Endometrial microvascular endothelial cells (primary cell): ENCODE results near the gene SERPINA3. TPM values are rescaled to one million over a fixed set of nuclear protein-coding genes. Genes with fewer than 3 reads are reported as not detected.
"Not testable (repeated sequence)": the region's sequence is repeated elsewhere in the genome, so short reads cannot be mapped to it uniquely, and the experiment has no call there.

Experiments used
- in situ Hi-C: cut with HindIII; loops from 2 replicates; pipeline ENCODE4 v1.10.0; 2017; ENCODE audit warnings: low sequenced_read_pairs, low pct_unique_long_range_greater_than_20kb; ENCODE audit errors: inconsistent ontology term
- total RNA-seq: library from RNA; depleted of rRNA; stranded (reverse); fragments of >200 nt; gene quantifications from one replicate; pipeline ENCODE4 v1.2.3, GENCODE V29; 2015; ENCODE audit errors: inconsistent ontology term

SERPINA3 gene
- total RNA-seq, 1 donor from 2014 or later = not detected

GRCh38 chr14:94605361-94605760, 6.8 kb upstream of the SERPINA3 start:
- in situ Hi-C loops = no loop called here

- in situ Hi-C loops = not testable (repeated sequence)
These were observed 3.2 kb upstream of the SERPINA3 start for GRCh38 chr14:94608966-94609365.

- in situ Hi-C loops = no loop called here
These were observed 1.0 kb upstream of the SERPINA3 start for GRCh38 chr14:94611179-94611578.

- in situ Hi-C loops = no loop called here
These were observed 676 bp downstream of the SERPINA3 start for GRCh38 chr14:94612580-94613554.

GRCh38 chr14:94613720-94614644, 1.8 kb downstream of the SERPINA3 start:
- in situ Hi-C loops = no loop called here

- in situ Hi-C loops = no loop called here
These were observed 2.6 kb downstream of the SERPINA3 start for GRCh38 chr14:94614802-94615201.

GRCh38 chr14:94615254-94615653, 3.1 kb downstream of the SERPINA3 start:
- in situ Hi-C loops = no loop called here

GRCh38 chr14:94615823-94616570, 3.8 kb downstream of the SERPINA3 start:
- in situ Hi-C loops = no loop called here

GRCh38 chr14:94617366-94617941, 5.3 kb downstream of the SERPINA3 start:
- in situ Hi-C loops = no loop called here

GRCh38 chr14:94617988-94618822, 6.0 kb downstream of the SERPINA3 start:
- in situ Hi-C loops = no loop called here

GRCh38 chr14:94619297-94619696, 7.1 kb downstream of the SERPINA3 start:
- in situ Hi-C loops = no loop called here

GRCh38 chr14:94620597-94620996, 8.4 kb downstream of the SERPINA3 start:
- in situ Hi-C loops = no loop called here

GRCh38 chr14:94621358-94622134, 9.4 kb downstream of the SERPINA3 start:
- in situ Hi-C loops = no loop called here

GRCh38 chr14:94622653-94623421, 10.6 kb downstream of the SERPINA3 start:
- in situ Hi-C loops = no loop called here

- in situ Hi-C loops = no loop called here
These were observed 11.2 kb downstream of the SERPINA3 start for GRCh38 chr14:94623422-94623809.

- in situ Hi-C loops = no loop called here
These were observed 11.8 kb downstream of the SERPINA3 start for GRCh38 chr14:94623856-94624499.
